Effector CD4-positive, alpha-beta T cell (primary cell): Measurements from ENCODE around the gene PXDC1. TPM values are rescaled to one million over a fixed set of nuclear protein-coding genes. Genes with fewer than 3 reads are reported as not detected.

Source experiments
- DNase-seq: peaks from one replicate; pipeline ENCODE4 v3.0.0-alpha.2; 2020
- total RNA-seq: gene quantifications from one replicate; lab custom pipeline; 2026; lab: John Stamatoyannopoulos, UW

Gene PXDC1, protein sequence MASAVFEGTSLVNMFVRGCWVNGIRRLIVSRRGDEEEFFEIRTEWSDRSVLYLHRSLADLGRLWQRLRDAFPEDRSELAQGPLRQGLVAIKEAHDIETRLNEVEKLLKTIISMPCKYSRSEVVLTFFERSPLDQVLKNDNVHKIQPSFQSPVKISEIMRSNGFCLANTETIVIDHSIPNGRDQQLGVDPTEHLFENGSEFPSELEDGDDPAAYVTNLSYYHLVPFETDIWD
- total RNA-seq = not detected

DNA sequence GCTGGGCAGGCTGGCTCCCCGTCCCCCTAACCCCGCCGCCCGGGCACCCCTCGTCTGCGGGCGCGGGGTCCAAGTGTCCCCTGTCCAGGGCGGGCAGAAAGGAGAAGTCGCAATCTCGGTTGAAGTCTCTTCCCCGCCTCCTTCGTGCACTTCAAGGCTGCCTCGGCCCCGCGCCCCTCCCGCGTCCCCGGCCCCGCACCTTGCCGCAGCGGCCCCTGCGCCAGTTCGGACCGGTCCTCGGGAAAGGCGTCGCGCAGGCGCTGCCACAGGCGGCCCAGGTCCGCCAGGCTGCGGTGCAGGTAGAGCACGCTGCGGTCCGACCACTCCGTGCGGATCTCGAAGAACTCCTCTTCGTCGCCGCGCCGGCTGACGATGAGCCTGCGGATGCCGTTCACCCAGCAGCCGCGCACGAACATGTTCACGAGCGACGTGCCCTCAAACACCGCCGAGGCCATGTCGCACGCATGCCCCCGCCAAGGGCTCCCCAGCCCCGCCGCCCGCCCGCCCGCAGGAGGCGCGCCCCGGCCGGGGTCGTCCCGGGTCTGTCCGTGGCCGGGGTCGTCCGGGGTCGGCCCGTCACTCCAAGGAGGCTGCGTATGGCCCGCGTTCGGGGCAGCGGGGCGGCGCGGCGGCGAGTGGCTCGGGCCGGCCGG, at the start of gene PXDC1:
TSS of gene PXDC1 (minus strand) at position 637 of the 653 bp plus-strand sequence. CDS start at position 455, 182 bp downstream.
- no peak for DNase-seq

DNA sequence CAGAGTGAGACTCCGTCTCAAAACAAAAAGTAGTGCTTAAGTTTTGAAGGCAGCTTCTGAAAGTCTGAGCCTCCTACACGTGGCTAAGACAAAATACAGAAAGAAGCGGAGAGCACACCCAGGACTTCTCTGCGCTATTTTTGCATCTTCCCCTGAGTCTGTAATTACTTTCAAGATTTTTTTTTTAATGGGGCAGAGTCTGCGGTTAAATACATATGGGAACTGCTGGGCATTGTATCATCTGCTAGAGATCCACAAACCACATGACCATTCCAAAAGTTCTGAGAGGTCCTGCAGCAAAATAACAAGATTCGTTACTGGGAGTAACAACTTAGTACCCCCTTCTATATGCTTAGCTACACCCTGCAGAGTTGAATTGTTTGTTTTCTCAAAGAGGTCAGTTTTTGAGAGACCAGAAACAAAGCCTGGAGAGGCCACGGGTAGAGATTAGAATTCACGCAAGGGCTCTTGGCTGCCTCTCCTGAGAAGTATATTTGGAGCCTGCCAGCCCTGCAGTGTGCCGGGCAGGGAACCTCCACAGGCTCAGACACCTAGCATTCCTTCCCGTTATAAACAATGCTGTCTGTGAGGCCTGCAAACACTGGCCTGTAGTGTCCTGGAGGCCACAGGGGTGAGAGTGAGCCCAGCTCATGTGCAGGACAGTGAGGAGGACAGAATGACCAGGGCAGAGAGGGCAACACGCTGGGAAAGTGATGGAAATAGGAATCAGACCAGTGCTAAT, 49.5 kb upstream of the PXDC1 start:
- no peak for DNase-seq

DNA sequence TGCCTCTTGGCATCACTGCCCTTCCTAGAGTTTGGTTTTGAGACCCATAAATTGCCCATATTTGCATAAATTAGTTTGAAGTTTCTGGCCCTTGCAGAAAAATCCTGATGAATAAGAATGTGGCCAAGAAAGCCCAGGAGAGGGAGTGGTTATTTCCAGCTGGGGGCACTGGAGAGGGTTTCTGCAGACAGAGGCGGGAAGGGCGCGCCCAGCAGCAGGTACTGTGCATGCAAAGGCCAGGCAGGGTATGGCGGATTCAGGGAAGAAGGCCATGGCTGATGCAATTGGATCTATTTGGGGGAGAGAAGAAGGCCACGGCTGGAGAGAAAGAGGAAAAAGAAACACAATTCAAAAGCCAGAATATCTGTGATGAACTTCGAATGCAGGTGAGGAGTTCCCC, 48.2 kb upstream of the PXDC1 start:
- no peak for DNase-seq

DNA sequence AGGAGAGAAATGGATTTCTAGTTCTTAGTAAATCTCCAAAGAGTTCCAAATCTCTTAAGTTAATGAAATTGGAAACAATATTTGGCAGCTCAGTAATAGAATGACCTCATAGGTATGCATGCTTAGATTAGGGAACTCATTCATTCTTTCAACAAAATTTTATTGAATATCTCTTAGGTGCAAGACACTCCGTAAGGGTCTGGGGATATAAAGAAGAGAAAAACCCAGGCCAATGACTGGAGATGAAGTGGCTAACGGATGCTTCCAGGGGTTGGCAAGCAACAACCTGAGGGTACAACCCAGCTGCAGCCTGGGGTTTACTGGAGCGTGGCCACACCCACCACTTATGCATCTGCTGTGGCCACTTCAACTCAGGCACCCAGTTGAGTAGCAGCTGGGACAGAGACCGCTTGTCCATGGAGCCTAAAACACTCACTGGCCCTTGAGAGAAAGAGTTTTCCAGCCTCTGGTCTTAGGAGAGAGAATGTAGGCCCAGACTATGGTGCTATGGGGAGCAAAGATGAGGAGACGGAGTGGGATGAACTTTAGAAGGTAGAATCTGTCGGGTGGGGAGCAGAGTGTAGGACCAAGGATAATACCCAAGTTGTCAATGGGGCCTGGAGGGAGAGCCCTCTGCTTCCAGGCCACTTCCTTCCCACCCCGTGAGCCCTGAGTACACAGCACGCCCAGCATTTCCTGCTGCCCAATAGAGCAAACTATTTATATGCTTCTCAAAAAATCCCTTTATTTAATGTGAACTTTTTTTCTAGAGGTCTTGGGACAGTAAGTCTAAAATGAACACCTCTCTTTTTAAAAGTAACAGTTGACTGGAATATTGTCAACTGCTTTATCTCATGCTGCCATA, 46.8 kb upstream of the PXDC1 start:
- DNase-seq = no peak

DNA sequence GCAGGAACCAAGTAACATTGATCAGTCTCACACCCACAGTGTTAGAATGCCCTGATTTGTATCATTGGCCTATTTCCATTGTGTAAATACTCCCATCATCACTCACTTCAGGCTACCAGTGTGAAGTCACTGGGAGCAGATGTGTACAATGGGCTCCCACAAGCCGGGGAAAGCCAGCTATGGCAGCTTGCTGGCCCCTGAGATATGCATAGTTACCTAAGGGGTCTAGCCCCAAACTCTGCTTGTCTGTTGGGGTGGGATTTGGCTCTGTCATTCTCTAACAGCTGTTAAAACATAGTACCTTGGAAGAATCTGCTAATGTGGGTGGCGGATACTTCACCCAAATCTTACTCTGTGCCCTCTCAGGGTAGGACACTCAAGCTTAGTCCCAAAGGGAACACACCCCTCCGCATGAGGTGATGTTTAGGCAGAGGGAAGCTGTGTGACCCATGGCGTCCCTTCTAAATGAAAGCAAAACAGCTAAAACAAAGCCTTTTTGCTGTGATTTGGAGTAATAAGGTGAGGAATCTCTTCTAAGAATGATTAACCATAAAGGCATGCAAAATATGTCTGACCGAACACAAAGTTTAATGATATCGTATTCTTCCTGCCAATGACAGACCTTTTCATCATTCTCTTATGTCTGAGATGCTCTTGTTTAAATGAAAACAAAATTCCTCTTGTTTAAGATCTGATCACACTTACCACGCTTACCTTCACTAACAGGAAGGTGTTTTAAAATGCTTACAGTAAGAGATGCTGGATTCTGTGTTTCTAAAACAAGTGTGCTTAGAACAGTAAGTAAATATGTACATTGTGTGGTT, 45.9 kb upstream of the PXDC1 start:
- no peak for DNase-seq

DNA sequence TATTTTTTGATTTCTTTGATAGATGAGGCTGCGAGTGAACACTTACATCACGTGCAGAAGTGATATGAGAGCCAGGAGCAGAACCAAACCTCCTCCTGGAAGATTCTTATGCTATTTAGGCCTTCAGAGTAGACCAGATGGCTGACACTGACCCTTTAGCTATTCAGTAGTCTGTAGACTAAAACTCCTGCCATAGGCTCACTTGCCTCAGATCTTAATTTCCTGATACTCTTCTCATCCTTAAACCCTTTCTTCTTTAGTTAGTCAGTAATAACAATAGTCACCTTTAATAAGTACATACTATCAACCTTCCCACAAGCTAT, 45.2 kb upstream of the PXDC1 start:
- no peak for DNase-seq

DNA sequence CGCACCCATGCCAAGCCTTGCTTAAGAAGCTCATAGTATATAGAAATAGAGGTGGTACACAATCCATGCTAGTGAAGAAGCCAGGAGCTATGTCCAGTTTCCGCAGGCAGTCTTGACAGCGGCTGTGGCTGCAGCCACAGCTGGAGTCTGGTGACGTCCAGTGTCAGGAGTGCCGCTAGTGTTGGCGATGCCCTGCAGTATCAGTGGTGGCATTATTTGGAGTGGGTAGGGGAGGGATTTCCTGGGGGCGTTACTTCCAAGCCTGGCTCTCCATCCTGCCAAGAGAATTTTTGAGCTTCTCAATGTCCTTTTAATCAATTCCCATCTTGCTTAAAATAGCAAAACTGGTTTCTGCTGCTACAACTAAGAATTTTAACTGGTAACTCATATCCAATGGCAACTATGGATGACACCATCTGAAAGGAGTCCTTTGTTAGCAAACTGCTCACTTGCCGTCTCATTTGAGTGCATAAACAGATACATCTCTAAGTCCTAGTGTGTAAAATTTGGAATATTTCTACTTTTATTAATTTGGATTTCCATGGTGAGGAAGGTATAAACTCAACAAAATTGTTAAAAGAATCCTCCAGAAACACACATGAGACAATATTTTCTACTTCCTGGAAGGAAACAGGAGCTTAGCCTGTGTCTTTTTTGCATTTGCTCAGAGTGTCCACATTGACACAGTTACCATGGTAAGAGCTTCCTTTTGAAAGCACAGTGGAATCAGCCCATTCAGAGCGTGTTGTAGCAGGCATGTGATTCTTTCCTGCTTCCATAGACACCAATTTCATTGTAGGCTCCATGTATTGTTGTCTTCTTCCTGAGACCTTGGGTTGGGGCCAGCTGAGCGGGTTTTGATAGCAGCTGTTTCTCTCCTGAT, 44.6 kb upstream of the PXDC1 start:
- DNase-seq = no peak

DNA sequence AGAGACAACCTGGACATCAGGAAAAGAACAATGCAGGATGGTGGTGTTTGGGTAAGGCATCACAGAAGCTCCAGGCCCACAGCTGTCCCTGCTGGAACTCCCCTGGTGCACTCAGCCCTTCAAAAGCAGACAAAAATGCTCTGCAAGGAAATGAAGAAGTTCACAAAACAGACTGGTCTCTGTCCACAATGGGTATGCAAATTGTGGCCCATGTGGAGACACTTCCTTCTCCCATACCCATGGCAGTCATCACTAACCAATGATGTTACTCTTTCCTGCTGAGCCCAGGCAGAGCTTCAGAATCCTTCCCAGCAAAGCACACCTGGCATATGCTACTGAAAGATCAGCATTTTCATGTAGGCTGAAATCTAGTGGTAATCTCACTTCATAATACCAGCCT, 42.6 kb upstream of the PXDC1 start:
- no peak for DNase-seq

DNA sequence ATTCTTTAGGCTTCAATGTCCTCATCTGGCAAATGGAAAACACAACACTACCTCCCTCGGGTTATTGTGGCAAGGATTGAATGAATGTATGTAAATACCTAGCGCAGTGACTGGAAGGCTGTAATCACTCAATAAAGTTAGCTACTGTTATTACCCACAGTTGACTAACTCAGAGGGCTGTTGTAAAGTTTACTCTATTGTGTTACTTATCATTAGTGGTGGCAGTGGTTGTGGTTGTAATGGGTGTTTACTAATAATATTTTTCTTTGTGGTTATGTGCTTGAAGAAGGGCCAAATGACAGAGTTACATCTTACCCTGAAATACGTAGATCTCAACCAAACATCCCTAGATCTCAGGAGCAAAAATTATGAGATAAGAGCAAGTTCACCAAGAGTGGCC, 42.0 kb upstream of the PXDC1 start:
- no peak for DNase-seq

DNA sequence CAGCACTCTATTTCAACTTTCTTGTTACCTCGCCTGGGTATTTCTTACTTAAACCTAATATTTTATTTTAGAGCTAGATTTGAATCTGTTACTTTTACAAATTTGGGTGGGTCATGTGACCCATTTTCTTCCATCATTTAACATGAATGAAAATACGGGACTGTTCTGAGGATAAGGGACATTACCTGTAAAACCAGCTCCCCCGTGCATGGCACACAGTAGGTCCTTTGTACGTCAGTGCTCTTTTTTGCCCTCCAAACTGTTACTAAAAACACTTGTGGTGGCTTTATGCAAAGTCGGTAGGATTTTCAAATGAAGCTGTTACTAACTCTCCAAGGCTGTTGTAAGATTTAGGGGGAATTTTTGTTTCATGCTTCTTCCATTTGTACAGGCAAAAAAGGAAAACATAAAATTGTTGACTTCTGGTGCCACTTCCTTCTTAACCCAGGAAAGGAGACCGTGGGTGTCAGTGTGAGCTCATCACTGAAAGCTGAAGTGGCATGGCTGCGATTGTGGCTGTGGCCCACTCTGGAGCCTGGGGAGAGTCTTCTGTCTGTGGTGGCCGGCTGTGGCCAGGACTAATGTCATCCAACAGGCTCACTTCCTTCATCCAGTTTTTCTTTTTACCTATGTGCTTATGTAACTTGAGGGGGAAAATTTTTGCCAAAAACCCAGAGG, 40.2 kb upstream of the PXDC1 start:
- DNase-seq = no peak

DNA sequence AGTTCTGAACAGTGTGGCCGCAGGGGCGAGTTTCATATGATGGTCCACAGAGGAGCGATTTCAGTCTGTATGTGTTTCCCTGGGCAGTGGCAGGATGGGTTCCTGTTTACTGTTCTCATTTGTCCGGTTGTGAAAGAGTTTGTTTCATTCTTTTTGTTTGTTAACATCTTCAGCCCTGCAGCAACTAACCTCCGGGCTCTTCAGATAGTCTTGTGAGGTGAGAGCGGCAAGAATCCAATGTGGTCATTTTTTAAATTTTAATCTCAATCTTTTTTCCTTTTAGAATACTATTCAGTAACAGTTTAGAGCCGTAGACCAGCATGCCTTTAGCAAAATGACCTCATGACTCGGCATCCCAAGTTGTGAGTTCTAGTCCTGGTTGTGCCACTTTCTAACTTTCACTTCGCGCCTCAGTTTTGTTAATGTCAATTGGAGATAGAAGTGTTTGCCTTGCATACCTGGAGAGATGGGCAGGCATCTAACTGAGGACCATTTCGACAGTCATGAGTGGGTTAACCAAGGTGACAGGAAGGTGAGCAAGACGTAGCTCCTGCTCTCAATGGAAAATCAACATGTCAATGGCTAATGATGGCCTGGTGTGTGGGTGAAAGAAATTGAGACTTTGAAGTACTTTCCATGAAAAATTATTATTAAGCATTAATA, 38.5 kb upstream of the PXDC1 start:
- no peak for DNase-seq

DNA sequence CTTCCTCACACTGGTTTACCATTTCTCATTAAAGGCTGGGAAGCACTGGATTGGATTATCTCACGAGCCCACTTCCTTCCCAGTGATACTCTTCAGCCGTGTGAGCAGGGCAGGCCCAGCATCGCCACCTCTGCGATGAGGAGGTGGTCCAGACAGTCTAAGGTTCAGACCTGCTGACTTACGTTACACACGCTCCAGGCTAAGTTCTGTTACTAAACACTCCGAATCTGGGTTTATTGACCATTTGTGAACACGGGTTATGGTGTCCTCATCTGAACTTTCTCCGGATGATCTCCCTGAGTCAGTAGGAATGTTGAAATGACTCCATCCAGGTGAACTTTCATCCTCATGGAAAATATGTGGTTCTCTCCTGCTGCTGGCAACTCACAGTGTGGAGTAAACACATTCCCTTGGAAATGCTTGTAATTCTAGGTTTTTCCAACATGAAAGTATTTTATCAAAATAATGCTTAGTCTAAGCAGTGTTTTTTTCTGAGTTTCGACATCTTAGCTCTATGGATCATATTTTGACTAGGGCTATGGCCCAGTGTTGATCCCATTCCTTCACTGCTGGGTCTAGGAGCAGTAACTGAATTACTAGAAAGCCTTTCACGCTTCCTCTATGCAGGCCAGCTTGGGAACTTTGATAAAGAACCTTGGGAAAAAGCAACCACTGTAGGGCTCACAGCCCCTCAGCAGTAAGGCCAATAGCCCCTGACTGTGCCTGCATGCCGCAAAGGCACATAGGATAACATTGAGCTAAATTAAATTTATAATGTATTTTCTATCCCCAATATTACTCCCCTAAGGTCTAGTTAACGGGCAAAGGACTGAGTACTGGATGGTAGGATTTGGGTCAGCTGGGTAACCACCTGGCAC, 37.7 kb upstream of the PXDC1 start:
- DNase-seq = no peak

DNA sequence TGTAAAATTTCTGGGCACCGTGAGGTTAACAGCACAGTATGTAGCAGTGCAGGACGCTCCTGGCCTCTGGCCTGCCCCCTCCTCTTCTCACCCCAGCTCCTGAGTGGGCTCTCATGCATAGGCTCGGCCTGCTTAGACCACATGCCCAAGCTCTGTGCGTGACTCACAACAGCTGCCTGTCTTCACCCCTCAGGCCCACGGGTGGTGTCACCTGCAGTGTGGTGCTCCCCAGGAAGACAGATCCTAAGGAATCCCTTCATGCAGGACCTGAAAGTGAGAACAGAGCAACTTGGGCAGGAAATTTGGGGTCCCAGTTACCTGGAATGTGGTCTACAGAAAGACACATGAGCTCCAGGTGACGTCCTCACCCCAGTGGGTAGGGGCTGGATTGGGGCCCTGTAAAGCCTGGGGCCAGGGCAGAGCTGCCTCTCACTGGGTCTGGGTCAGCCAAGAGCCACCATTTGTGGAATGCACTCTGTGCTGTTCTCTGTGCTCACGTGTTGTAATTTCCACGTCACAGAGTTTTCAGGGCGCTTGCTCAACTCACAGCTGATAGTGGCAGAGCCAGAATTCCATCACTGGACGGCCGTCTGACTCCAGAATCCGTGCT, 37.0 kb upstream of the PXDC1 start:
- DNase-seq = no peak

DNA sequence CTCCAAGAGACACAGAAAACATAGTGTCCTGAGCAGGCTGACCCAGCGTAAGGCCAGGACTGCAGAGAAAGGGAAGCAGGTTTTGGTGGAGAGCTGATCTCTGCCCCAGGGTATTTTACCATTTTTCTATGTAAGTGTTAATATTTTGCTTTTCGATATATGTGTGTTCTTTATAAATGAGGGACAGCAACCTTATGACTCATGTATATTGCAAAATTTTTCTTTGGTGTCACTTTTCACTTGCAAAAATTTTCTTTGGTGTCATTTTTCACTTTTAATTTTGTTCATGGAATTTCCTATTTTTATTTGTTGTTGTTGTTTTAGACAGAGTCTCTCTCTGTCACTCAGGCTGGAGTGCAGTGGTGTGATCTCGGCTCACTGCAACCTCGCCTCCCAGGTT, 34.6 kb upstream of the PXDC1 start:
- no peak for DNase-seq

DNA sequence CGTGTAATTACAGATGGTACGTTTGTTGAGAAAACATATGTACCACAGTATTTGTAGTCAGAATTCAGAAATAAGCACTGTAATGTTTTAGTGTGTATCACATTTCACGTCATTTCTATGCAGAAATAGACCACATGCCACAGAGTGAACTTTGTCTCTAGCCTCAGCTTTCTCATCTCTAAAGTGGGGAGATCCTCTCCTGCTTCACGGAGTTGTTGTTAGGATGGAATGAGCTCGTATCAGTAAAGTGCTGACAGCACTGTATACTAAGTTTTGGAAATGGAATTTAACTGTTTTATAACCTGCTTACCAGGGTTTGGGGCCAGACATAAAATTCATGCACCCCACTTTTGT, 34.2 kb upstream of the PXDC1 start:
- DNase-seq = no peak

DNA sequence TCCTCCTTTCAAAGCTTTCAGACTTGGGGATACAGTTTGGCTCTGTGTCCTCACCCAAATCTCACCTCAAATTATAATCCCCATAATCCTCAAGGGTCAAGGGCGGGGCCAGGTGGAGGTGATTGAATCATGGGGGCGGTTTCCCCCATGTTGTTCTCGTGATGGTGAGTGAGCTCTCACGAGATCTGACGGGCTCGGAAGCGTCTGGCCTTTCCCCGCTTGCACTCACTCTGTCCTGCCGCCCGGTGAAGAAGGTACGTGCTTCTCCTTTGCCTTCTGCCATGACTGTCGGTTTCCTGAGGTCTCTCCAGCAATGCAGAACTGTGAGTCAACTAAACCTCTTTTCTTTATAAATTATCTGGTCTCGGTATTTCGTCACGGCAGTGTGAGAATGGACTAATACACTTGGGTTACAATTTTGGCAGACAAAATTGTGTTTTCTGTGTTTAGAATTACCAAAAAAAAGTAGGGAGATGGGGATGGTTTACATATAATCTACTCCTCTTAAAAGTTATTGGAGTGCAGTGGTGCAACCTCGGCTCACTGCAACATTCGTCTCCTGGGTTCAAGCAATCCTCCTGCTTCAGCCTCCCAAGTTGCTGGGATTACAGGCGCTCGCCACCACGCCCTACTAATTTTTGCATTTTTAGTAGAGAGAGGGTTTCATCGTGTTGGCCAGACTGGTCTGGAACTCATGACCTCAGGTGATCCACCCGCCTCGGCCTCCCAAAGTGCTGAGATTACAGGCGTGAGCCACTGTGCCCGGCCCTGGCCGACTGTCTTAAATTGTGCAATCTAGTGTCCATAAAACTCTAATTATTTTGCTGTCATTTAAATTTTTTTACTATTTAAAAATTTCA, 33.6 kb upstream of the PXDC1 start:
- DNase-seq = no peak

DNA sequence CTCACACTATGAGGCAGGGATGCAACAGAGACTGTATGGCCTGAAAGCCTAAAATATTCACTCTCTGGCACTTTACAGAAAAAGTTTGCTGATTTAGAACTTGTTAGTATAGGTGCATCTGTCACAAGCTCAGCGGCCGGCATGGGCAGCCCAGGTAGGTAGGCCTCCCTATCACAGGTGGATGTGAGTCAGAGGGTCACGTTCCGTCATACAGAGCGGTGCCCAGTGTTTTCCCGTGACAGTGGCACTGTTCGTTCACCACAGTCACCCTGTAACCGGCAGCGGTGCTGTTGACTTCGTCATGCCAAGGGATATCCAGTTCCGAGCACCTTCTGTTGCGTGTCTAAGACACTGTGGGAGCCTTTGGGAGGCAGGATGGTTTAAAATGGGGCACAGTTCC, 32.9 kb upstream of the PXDC1 start:
- DNase-seq = no peak
